ENCODE results near the gene NCBP3.

DNA sequence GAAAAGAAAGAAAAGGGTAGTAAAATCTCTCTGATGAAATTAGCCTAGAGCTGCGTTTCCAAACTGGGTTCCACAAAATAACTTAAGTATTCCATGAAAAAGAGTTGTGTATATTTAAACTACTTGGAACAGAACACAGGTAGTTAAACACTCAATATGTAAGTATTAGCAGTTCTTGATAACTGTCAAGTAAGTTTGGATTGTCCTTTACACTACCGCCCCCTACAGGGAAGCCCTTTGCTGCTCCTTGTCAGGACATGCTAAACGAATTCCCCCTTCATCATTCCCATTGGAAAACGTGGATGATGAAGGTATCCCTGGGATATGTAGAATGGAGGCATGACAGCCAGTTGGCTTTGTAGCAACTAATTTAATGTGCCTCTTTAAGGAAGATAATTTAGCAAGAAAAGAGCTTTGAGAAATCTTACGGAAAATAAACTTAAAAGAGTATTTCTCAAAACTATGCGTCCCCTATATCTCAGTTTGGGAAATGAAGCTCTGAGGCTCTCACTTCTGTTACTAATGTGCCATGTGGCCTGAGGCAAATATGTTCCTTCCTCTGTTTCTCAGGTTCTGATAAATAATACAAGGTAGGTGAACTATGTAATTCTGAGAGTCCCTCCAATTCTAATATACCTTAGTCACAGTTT lies 18.8 kb downstream of the NCBP3 start:
- TF ChIP-seq YY1 (IDR thresholded peaks at IDR 0.05; ENCODE audit: insufficient read depth, insufficient read length) (no peak), ZNF274 (IDR thresholded peaks at IDR 0.05; ENCODE audit: low read depth, low read length) (no peak), SUZ12 (IDR thresholded peaks at IDR 0.05; ENCODE audit: extremely low read depth, insufficient read depth, insufficient read length) (no peak)

Measured in NT2/D1 (cell line).